Psoas muscle (tissue), 8 donors: ENCODE results near the gene WRAP73. TPM values are rescaled to one million over a fixed set of nuclear protein-coding genes. Genes with fewer than 3 reads are reported as not detected.

Source experiments
- ATAC-seq, 4 donors: fragments of 200-7000 bp; cut with Tn5 transposase; one replicate each; pipeline ENCODE4 v1.9.1; 2020; ENCODE audit warnings: moderate library complexity in 3 of 4, mild to moderate bottlenecking in 2 of 4
- DNase-seq, 2 donors: peaks; one replicate each; pipeline ENCODE4 v3.0.0-alpha.2; 2020
- H3K27ac ChIP-seq: fragments of 200-600 bp; one replicate; pipeline ENCODE4 v1.8.0; 2022
- H3K27me3 ChIP-seq, 3 donors: fragments of 200-600 bp in 1 of 3; one replicate each; pipeline versions ENCODE4 v1.6.1 to v1.8.0; 2013 to 2022; ENCODE audit warnings: low read length in 2 of 3, mild to moderate bottlenecking in 2 of 3, moderate library complexity in 1 of 3; ENCODE audit not compliant: insufficient read depth in 3 of 3
- H3K36me3 ChIP-seq, 2 donors: fragments of 200-600 bp in 1 of 2; one replicate each; pipeline versions ENCODE4 v1.6.1 to v1.8.0; 2013 to 2022; ENCODE audit warnings: low read depth in 1 of 2, mild to moderate bottlenecking in 1 of 2, moderate library complexity in 1 of 2; ENCODE audit not compliant: insufficient read depth in 1 of 2
- H3K4me1 ChIP-seq: fragments of 200-600 bp; one replicate; pipeline ENCODE4 v1.8.0; 2022
- H3K4me3 ChIP-seq: fragments of 200-600 bp; one replicate; pipeline ENCODE4 v1.8.0; 2022; ENCODE audit warnings: mild to moderate bottlenecking
- H3K9me3 ChIP-seq: fragments of 200-600 bp; one replicate; pipeline ENCODE4 v1.8.0; 2022
- CTCF ChIP-seq: fragments of 200-600 bp; IDR thresholded peaks from one replicate; pipeline ENCODE4 v1.8.0; 2022; ENCODE audit warnings: antibody characterized with exemption
- WGBS, 3 donors: extraction: QIAGEN DNeasy Blood & Tissue Kit; methylation state at CpG; one replicate each; pipeline versions ENCODE4 v1.1.6 to v1.1.7; 2013; 5-methylcytosine and 5-hydroxymethylcytosine counted together
- intact Hi-C, 2 donors: fragments of 100-400 bp; cut with DNase I; formaldehyde crosslinking; loops; one replicate each; pipeline versions ENCODE4 v1.11.0 to v1.14.2; 2022
- polyA plus RNA-seq, 3 donors: library from polyadenylated mRNA; stranded (reverse); fragments of 200-250 nt; gene quantifications; one replicate each; pipeline ENCODE4 v1.2.3, GENCODE V29; 2013
- total RNA-seq, 4 donors: library from RNA; stranded (reverse); fragmentation: NEBNext Ultra II Directional in 2 of 4; extraction: Animal tissue kit (Norgen Biotek cat#: 25700) in 2 of 4; gene quantifications; one replicate each; pipeline versions ENCODE4 v1.2.1 to v1.2.4, GENCODE V29; 2021 to 2023
- donor health status: healthy with polysubstance abuse.
- donor health status: DM: no; HTN: no; CAD: no; lungs with moderate emphysema.
- donor health status: Bipolar disorder and iron deficiency.
- donor health status: healthy.
- donor health status: DM: yes; HTN: yes; CAD: no.
- donor health status: DM: no; HTN: no; CAD: no.
- donor health status: DM: no; HTN: no; CAD: no.
- donor health status: DM: yes; HTN: yes; CAD: no.

Gene WRAP73
- total and polyA plus RNA-seq, 7 donors = 10.8 to 21.8 (median 12.6) TPM

GRCh38 chr1:3642919-3643675 lies 6.8 kb downstream of the WRAP73 start:
- no peak overlapping the region for H3K4me3 ChIP-seq
- no peaks in the 10 kb centered on the region for H3K27me3 ChIP-seq
- H3K27ac ChIP-seq = no peak overlapping the region
- H3K36me3 ChIP-seq = peaks cover 3 to 54% of the 10 kb centered on the region in 2 donors
- intact Hi-C loops = loop anchor here in 1 of 2 donors (10.0 kb wide), 1 partner anchor 262 kb away; the partner anchor contains the start of gene C1orf174
- no peaks in the 10 kb centered on the region for H3K4me1 ChIP-seq
- no peak for ATAC-seq
- WGBS, 3 donors = 87 to 93% (median 88%) methylated on average over 37 to 43 of the region's 43 CpGs
- H3K9me3 ChIP-seq = no peaks in the 10 kb centered on the region
- TF ChIP-seq CTCF = no peak
- DNase-seq = no peak

GRCh38 chr1:3641816-3642215 lies 8.1 kb downstream of the WRAP73 start:
- no peak for DNase-seq
- ATAC-seq = no peak
- intact Hi-C loops = loop anchor here in 1 of 2 donors (10.0 kb wide), 1 partner anchor 263 kb away; the partner anchor contains the start of gene C1orf174
- no peak overlapping the region for H3K27ac ChIP-seq
- H3K27me3 ChIP-seq = no peaks in the 10 kb centered on the region
- no peak overlapping the region for H3K4me3 ChIP-seq
- no peaks in the 10 kb centered on the region for H3K4me1 ChIP-seq
- TF ChIP-seq CTCF = no peak
- H3K36me3 ChIP-seq = peaks cover 6 to 57% of the 10 kb centered on the region in 2 donors
- no peaks in the 10 kb centered on the region for H3K9me3 ChIP-seq
- WGBS, 3 donors = 94 to 96% (median 95%) methylated on average over 11 of the region's 11 CpGs

GRCh38 chr1:3641046-3641760 lies 8.7 kb downstream of the WRAP73 start:
- no peak for TF ChIP-seq CTCF
- Histone ChIP-seq H3K9me3 (no peaks in the 10 kb centered on the region), H3K36me3 (peaks cover 6 to 57% of the 10 kb centered on the region in 2 donors), H3K27ac (no peak overlapping the region), H3K27me3 (no peaks in the 10 kb centered on the region), H3K4me1 (no peaks in the 10 kb centered on the region), H3K4me3 (no peak overlapping the region)
- no peak for DNase-seq
- no peak for ATAC-seq
- intact Hi-C loops = loop anchor here in 1 of 2 donors (10.0 kb wide), 1 partner anchor 264 kb away; the partner anchor contains the start of gene C1orf174
- WGBS, 3 donors = 92 to 96% (median 93%) methylated on average over 26 of the region's 26 CpGs

GRCh38 chr1:3640121-3640837 lies 9.6 kb downstream of the WRAP73 start:
- Histone ChIP-seq H3K27me3 (no peaks in the 10 kb centered on the region), H3K4me3 (no peak overlapping the region), H3K36me3 (peaks cover 6 to 57% of the 10 kb centered on the region in 2 donors), H3K27ac (no peak overlapping the region), H3K9me3 (no peaks in the 10 kb centered on the region), H3K4me1 (no peaks in the 10 kb centered on the region)
- intact Hi-C loops = loop anchor here in 1 of 2 donors (10.0 kb wide), 1 partner anchor 265 kb away; the partner anchor contains the start of gene C1orf174
- TF ChIP-seq CTCF = no peak
- 88 to 94% (median 90%) methylated on average over 24 to 36 of the region's 36 CpGs for WGBS, 3 donors
- ATAC-seq (no peak), DNase-seq (no peak)
